ENCODE data around the gene TCIRG1.
"Not testable (repeated sequence)": the region's sequence is repeated elsewhere in the genome, so short reads cannot be mapped to it uniquely, and the experiment has no call there.

TCIRG1 gene

GRCh38 chr11:68089679-68090078, 50.9 kb downstream of the TCIRG1 start:
- DNase-seq (ENCODE audit: low read depth): no peak
- no peak for TF ChIP-seq MYC (IDR thresholded peaks at IDR 0.05; ENCODE audit: low read depth, low read length)
- TF ChIP-seq POLR2A (IDR thresholded peaks at IDR 0.05; ENCODE audit: extremely low read depth, insufficient read length): no peak
- no peak for TF ChIP-seq CTCF (IDR thresholded peaks at IDR 0.05; ENCODE audit: low read depth, low read length)
- TF ChIP-seq MAX (IDR thresholded peaks at IDR 0.05; ENCODE audit: low read depth, low read length): no peak
- no peak overlapping the region for H3K4me3 ChIP-seq (ENCODE audit: low read depth, low read length)

GRCh38 chr11:68090287-68090686, 51.5 kb downstream of the TCIRG1 start:
- TF ChIP-seq POLR2A (IDR thresholded peaks at IDR 0.05; ENCODE audit: extremely low read depth, insufficient read length) (no peak), MYC (IDR thresholded peaks at IDR 0.05; ENCODE audit: low read depth, low read length) (no peak), MAX (IDR thresholded peaks at IDR 0.05; ENCODE audit: low read depth, low read length) (no peak), CTCF (IDR thresholded peaks at IDR 0.05; ENCODE audit: low read depth, low read length) (no peak)
- H3K4me3 ChIP-seq (ENCODE audit: low read depth, low read length): no peak overlapping the region
- no peak for DNase-seq (ENCODE audit: low read depth)

- peak; percentile 42 for DNase-seq (ENCODE audit: low read depth)
- TF ChIP-seq MYC (IDR thresholded peaks at IDR 0.05; ENCODE audit: low read depth, low read length) (no peak), POLR2A (IDR thresholded peaks at IDR 0.05; ENCODE audit: extremely low read depth, insufficient read length) (no peak), MAX (IDR thresholded peaks at IDR 0.05; ENCODE audit: low read depth, low read length) (no peak), CTCF (IDR thresholded peaks at IDR 0.05; ENCODE audit: low read depth, low read length) (no peak)
- H3K4me3 ChIP-seq (ENCODE audit: low read depth, low read length): no peak overlapping the region
These were observed 51.9 kb downstream of the TCIRG1 start for GRCh38 chr11:68090706-68091105.

GRCh38 chr11:68092411-68092810, 53.6 kb downstream of the TCIRG1 start:
- TF ChIP-seq MAX (IDR thresholded peaks at IDR 0.05; ENCODE audit: low read depth, low read length): no peak
- TF ChIP-seq CTCF (IDR thresholded peaks at IDR 0.05; ENCODE audit: low read depth, low read length): no peak
- no peak for TF ChIP-seq MYC (IDR thresholded peaks at IDR 0.05; ENCODE audit: low read depth, low read length)
- no peak for TF ChIP-seq POLR2A (IDR thresholded peaks at IDR 0.05; ENCODE audit: extremely low read depth, insufficient read length)
- DNase-seq (ENCODE audit: low read depth): no peak

GRCh38 chr11:68092946-68093345, 54.1 kb downstream of the TCIRG1 start:
- DNase-seq (ENCODE audit: low read depth); H3K4me3 ChIP-seq (ENCODE audit: low read depth, low read length): not testable (repeated sequence)

More at GRCh38 chr11:68092411-68092810, 53.6 kb downstream of the TCIRG1 start:
- no peak overlapping the region for H3K4me3 ChIP-seq (ENCODE audit: low read depth, low read length)

GRCh38 chr11:68093565-68093964, 54.7 kb downstream of the TCIRG1 start:
- H3K4me3 ChIP-seq (ENCODE audit: low read depth, low read length): no peak overlapping the region
- TF ChIP-seq CTCF (IDR thresholded peaks at IDR 0.05; ENCODE audit: low read depth, low read length) (no peak), MAX (IDR thresholded peaks at IDR 0.05; ENCODE audit: low read depth, low read length) (no peak), POLR2A (IDR thresholded peaks at IDR 0.05; ENCODE audit: extremely low read depth, insufficient read length) (no peak), MYC (IDR thresholded peaks at IDR 0.05; ENCODE audit: low read depth, low read length) (no peak)
- no peak for DNase-seq (ENCODE audit: low read depth)
